Karpas-422 (cell line): Measurements from ENCODE around the gene CHST2. TPM values are rescaled to one million over a fixed set of nuclear protein-coding genes. Genes with fewer than 3 reads are reported as not detected.
A peak's percentile ranks its signal among the peaks of the same experiment; 100 is the strongest.

Source experiments
- DNase-seq: peaks from one replicate; pipeline ENCODE4 v3.0.0-alpha.2; 2015
- H2AFZ ChIP-seq: fragments of 200-600 bp; sonication (generic); 2 replicates; pipeline ENCODE4 v1.6.1; 2014; ENCODE audit warnings: antibody characterized with exemption, low read length, mixed read lengths
- H3K27ac ChIP-seq: fragments of 200-600 bp; sonication (generic); 2 replicates; pipeline ENCODE4 v1.5.1; 2014; ENCODE audit warnings: mild to moderate bottlenecking, low read length, moderate library complexity
- H3K27me3 ChIP-seq: fragments of 200-600 bp; sonication (generic); 2 replicates; pipeline ENCODE4 v1.6.1; 2014; ENCODE audit warnings: low read length, mixed read lengths
- H3K36me3 ChIP-seq: fragments of 200-600 bp; sonication (generic); 2 replicates; pipeline ENCODE4 v1.6.1; 2014; ENCODE audit warnings: low read length, mixed read lengths; ENCODE audit not compliant: insufficient read depth
- H3K4me1 ChIP-seq: fragments of 200-600 bp; sonication (generic); 2 replicates; pipeline ENCODE4 v1.6.1; 2014; ENCODE audit warnings: mild to moderate bottlenecking, low read length, mixed read lengths
- H3K4me2 ChIP-seq: fragments of 200-600 bp; sonication (generic); 2 replicates; pipeline ENCODE4 v1.6.1; 2014; ENCODE audit warnings: low read length, low read depth, mild to moderate bottlenecking; ENCODE audit not compliant: poor library complexity, severe bottlenecking
- H3K4me3 ChIP-seq: fragments of 200-600 bp; sonication (generic); 2 replicates; pipeline ENCODE4 v1.5.1; 2014; ENCODE audit warnings: mild to moderate bottlenecking, antibody characterized with exemption, low read length, mixed read lengths
- H3K79me2 ChIP-seq: fragments of 200-600 bp; sonication (generic); 2 replicates; pipeline ENCODE4 v1.6.1; 2014; ENCODE audit warnings: mild to moderate bottlenecking, low read length, mixed read lengths
- H3K9ac ChIP-seq: fragments of 200-600 bp; sonication (generic); 2 replicates; pipeline ENCODE4 v1.6.0; 2014; ENCODE audit warnings: low read length
- H3K9me2 ChIP-seq: fragments of 200-600 bp; sonication (generic), shearing (Covaris generic); replicated peaks from 2 replicates; pipeline ENCODE4 v1.6.0; 2014; ENCODE audit warnings: mild to moderate bottlenecking, low read length, moderate library complexity; ENCODE audit not compliant: insufficient read depth
- H3K9me3 ChIP-seq: fragments of 300-700, 200-600 bp; sonication (generic); 2 replicates; pipeline ENCODE4 v1.6.1; 2014; ENCODE audit warnings: low read length, mixed read lengths
- H4K20me1 ChIP-seq: fragments of 200-600 bp; sonication (generic); 2 replicates; pipeline ENCODE4 v1.6.1; 2014; ENCODE audit warnings: mild to moderate bottlenecking, antibody characterized with exemption, low read length, low read depth; ENCODE audit not compliant: insufficient read depth
- total RNA-seq: library from RNA; depleted of rRNA; stranded (reverse); fragments of >200 nt; shearing (Covaris generic); gene quantifications from 2 replicates; pipeline ENCODE4 v1.2.3, GENCODE V29; 2014; ENCODE audit warnings: low replicate concordance

Gene CHST2
- total RNA-seq, 1 experiment from 2014 or later: 14.3 TPM

GRCh38 chr3:143168855-143169192 lies 49.3 kb downstream of the CHST2 start:
- H3K36me3 ChIP-seq: no peaks in the 10 kb centered on the region; the same call in 1 of the 2 replicates
- no peak overlapping the region for H2AFZ ChIP-seq
- H3K79me2 ChIP-seq: no peaks in the 10 kb centered on the region
- no peak overlapping the region for H3K27ac ChIP-seq
- H4K20me1 ChIP-seq: no peaks in the 10 kb centered on the region
- H3K4me3 ChIP-seq: no peak overlapping the region
- no peak for DNase-seq
- no peak overlapping the region for H3K4me2 ChIP-seq
- H3K9ac ChIP-seq: no peak overlapping the region
- H3K27me3 ChIP-seq: no peaks in the 10 kb centered on the region
- peaks cover 7% of the 10 kb centered on the region for H3K9me3 ChIP-seq
- no peaks in the 10 kb centered on the region for H3K9me2 ChIP-seq
- H3K4me1 ChIP-seq: peaks cover 22% of the 10 kb centered on the region

GRCh38 chr3:143170074-143170473 lies 50.5 kb downstream of the CHST2 start:
- Histone ChIP-seq H3K4me3 (no peak overlapping the region), H3K27ac (no peak overlapping the region)

GRCh38 chr3:143170676-143171075 lies 51.1 kb downstream of the CHST2 start:
- H3K9ac ChIP-seq: peak overlapping the region; percentile 17
- peak overlapping the region; percentile 51; the same call in 1 of the 2 replicates for H2AFZ ChIP-seq
- H4K20me1 ChIP-seq: no peaks in the 10 kb centered on the region
- H3K4me3 ChIP-seq: no peak overlapping the region
- H3K9me2 ChIP-seq: no peaks in the 10 kb centered on the region
- peak; percentile 54 for DNase-seq
- H3K79me2 ChIP-seq: no peaks in the 10 kb centered on the region
- peak overlapping the region; percentile 63 for H3K27ac ChIP-seq
- no peaks in the 10 kb centered on the region; the same call in 1 of the 2 replicates for H3K36me3 ChIP-seq
- peak overlapping the region; percentile 33 for H3K4me2 ChIP-seq
- H3K9me3 ChIP-seq: peaks cover 11% of the 10 kb centered on the region
- peaks cover 32% of the 10 kb centered on the region for H3K4me1 ChIP-seq
- no peaks in the 10 kb centered on the region for H3K27me3 ChIP-seq

More at GRCh38 chr3:143170074-143170473, 50.5 kb downstream of the CHST2 start:
- DNase-seq: peak; percentile 39
- Histone ChIP-seq H3K4me2 (no peak overlapping the region), H3K9me3 (peaks cover 11% of the 10 kb centered on the region), H4K20me1 (no peaks in the 10 kb centered on the region), H3K9ac (peak overlapping the region; percentile 17; the same call in 1 of the 2 replicates), H3K4me1 (peaks cover 26% of the 10 kb centered on the region), H3K79me2 (no peaks in the 10 kb centered on the region), H3K27me3 (no peaks in the 10 kb centered on the region), H3K36me3 (no peaks in the 10 kb centered on the region; the same call in 1 of the 2 replicates), H2AFZ (0 out of 2 replicates have a peak overlapping the region, but pooled peaks have one; percentile 10), H3K9me2 (no peaks in the 10 kb centered on the region)

- no peak overlapping the region for H3K4me3 ChIP-seq
- peak overlapping the region; percentile 33 for H3K4me2 ChIP-seq
- peak overlapping the region; percentile 51; the same call in 1 of the 2 replicates for H2AFZ ChIP-seq
- H3K4me1 ChIP-seq: peaks cover 32% of the 10 kb centered on the region
- peak overlapping the region; percentile 17 for H3K9ac ChIP-seq
- no peaks in the 10 kb centered on the region; the same call in 1 of the 2 replicates for H3K36me3 ChIP-seq
- no peaks in the 10 kb centered on the region for H3K27me3 ChIP-seq
- no peaks in the 10 kb centered on the region for H3K9me2 ChIP-seq
- H3K27ac ChIP-seq: peak overlapping the region; percentile 63
- H4K20me1 ChIP-seq: no peaks in the 10 kb centered on the region
- H3K9me3 ChIP-seq: peaks cover 11% of the 10 kb centered on the region
- DNase-seq: peak; percentile 63
- no peaks in the 10 kb centered on the region for H3K79me2 ChIP-seq
Measured at GRCh38 chr3:143171141-143171980, 51.8 kb downstream of the CHST2 start.

- Histone ChIP-seq H3K9me3 (peaks cover 11% of the 10 kb centered on the region), H3K36me3 (no peaks in the 10 kb centered on the region; the same call in 1 of the 2 replicates), H3K4me1 (peaks cover 32% of the 10 kb centered on the region), H4K20me1 (no peaks in the 10 kb centered on the region), H3K9ac (no peak overlapping the region), H3K79me2 (no peaks in the 10 kb centered on the region), H3K4me2 (no peak overlapping the region), H3K27me3 (no peaks in the 10 kb centered on the region), H2AFZ (no peak overlapping the region), H3K27ac (no peak overlapping the region), H3K9me2 (no peaks in the 10 kb centered on the region), H3K4me3 (no peak overlapping the region)
- no peak for DNase-seq
Measured at GRCh38 chr3:143172062-143172794, 52.7 kb downstream of the CHST2 start.

GRCh38 chr3:143172795-143173145 lies 53.2 kb downstream of the CHST2 start:
- no peak overlapping the region for H2AFZ ChIP-seq
- peaks cover 32% of the 10 kb centered on the region for H3K4me1 ChIP-seq
- no peaks in the 10 kb centered on the region; the same call in 1 of the 2 replicates for H3K36me3 ChIP-seq
- no peaks in the 10 kb centered on the region for H3K9me2 ChIP-seq
- DNase-seq: no peak
- H3K9ac ChIP-seq: no peak overlapping the region
- no peak overlapping the region for H3K27ac ChIP-seq
- H3K27me3 ChIP-seq: no peaks in the 10 kb centered on the region
- H3K4me2 ChIP-seq: no peak overlapping the region
- H3K79me2 ChIP-seq: no peaks in the 10 kb centered on the region
- H4K20me1 ChIP-seq: no peaks in the 10 kb centered on the region
- no peak overlapping the region for H3K4me3 ChIP-seq
- H3K9me3 ChIP-seq: peaks cover 11% of the 10 kb centered on the region

- no peak overlapping the region for H3K4me2 ChIP-seq
- H3K4me3 ChIP-seq: no peak overlapping the region
- no peak overlapping the region for H2AFZ ChIP-seq
- H3K9ac ChIP-seq: no peak overlapping the region
- H4K20me1 ChIP-seq: no peaks in the 10 kb centered on the region
- peaks cover 32% of the 10 kb centered on the region for H3K4me1 ChIP-seq
- H3K36me3 ChIP-seq: no peaks in the 10 kb centered on the region; the same call in 1 of the 2 replicates
- no peak for DNase-seq
- H3K27me3 ChIP-seq: no peaks in the 10 kb centered on the region
- no peaks in the 10 kb centered on the region for H3K79me2 ChIP-seq
- peaks cover 11% of the 10 kb centered on the region for H3K9me3 ChIP-seq
- no peak overlapping the region for H3K27ac ChIP-seq
- no peaks in the 10 kb centered on the region for H3K9me2 ChIP-seq
Measured at GRCh38 chr3:143173242-143173641, 53.7 kb downstream of the CHST2 start.
